Measurements from ENCODE around the gene ZC3H12C.

ZC3H12C gene

DNA sequence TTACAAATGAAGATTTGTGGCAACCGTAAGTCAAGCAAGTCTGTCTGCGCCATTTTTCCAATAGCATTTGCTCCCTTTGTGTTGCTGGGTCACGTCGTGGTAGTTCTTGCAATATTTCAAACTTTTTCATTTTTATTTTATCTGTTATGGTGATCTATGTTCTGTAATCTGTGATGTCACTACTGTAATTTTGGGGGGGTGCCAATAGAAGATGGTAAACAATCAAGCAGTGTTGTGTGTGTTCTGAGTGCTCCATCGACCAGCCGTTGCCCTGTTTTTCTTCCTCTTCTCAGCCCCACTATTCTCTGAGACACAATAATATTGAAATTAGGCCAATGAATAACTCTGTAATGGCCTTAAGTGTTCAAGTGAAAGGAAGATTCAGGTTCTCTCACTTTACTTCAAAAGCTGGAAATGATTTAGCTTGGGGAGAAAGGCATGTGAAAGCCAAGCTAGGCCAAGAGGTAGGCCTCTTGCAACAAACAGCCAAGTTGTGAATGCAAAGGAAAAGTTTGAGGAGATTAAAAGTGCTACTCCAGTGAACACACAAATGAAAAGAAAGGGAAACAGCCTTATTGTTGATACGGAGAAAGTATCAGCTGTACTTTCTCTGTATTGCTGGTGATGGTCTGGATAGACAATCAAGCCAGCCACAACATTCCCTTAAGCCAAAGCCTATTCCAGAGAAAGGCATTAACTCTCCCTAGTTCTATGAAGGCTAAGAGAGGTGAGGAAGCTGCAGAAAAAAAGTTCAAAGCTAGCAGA, 7.5 kb downstream of the ZC3H12C start:
- no peak for DNase-seq

DNA sequence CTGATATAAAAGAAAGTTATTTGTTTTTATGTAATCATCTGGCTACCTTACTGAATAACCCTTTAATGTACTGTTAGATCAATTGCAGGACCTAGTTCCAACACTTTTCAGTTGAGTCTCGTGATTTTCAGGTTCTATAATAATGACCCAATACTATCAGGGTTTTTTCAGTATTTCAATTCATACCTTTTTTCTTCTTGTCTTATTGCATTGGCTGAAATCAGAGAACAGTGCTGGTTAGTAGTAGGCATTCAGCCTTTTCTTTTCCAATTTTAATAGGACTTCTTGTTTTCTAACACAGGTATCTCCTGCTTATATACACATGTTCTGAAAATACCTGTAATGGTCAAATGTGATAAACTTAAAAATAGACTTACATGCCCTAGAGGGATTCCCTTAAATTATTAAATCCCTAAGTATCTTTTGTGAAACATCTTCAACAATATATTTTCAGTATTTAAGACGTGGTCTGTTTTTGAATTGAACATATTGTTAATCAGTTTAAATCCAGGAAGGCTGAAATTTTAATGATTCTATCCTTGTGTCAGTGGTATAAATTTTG, 13.6 kb downstream of the ZC3H12C start:
- DNase-seq: no peak

DNA sequence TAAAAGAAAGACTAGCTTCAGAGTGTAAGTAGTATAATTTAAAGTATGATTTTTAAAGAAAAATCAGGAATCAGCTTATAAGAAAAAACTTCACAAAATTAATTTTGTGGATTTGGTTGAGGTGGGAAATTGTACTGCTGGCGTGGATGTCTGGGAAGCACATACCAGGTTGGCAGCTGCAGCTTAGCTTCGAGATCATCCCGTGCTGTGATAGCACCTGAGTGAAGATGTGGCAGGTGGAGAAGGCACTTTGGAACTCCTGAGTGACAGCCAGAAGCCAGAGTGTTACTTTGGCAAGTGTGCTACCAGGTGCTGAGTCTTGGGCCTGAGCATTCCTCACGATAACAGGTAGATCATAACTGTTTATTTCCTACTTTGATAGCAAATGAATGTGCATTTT, 17.7 kb downstream of the ZC3H12C start:
- no peak for DNase-seq

DNA sequence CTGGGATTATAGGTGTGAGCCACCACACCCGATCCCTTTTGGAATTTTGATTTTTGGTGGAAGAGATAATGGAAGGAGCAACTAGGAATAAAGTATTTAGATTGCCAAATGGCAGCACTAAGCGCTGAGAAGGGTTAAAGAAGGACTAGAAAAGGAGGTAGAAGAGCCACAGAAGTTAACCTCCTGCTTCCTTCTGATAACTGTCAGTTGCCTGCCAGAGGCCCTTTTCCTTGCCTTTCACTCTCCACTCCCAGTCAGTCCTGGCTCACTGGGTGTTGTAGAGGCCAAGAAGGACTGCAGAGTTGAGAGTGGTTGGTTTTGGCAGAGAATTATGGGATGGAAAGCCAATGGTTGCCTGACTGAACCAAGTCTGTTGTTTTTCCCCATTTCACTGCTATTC, 19.3 kb downstream of the ZC3H12C start:
- no peak for DNase-seq

DNA sequence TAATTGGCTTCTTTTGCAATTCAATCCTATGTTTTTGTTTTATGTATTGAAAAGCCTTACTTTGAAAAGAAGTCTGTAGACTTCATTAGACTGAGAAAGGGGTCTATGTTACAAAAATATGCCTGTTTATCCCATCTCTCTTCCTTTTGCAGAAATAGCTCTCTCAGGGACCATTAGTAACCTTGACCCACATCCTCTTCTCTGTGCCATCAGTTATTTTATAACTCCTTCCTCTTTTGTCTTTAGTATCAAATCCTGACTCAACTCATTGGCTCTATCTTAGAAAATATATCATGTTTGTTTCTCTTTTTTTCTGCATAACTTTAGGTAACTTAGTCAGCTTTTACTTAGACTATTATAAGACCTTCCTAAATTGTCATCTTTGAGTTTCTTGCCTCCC, 20.3 kb downstream of the ZC3H12C start:
- no peak for DNase-seq

DNA sequence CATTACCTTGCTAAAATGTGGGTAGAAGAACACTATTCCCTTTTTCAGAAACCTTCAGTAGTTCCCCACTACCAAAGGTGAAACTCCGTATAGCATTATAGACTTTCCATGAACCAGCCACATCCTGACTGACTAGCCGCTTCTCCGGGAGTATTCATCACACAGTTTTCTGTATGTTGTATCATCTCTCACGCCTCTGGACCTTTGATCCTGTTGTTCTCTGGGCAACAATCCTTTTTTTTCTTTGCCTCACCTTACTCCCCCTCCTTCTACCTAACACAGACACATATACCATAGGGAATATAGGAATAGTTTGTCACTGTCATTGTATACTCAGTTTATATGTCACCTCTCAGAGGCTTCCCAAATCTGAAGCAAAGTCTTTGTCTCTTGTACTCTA, 20.8 kb downstream of the ZC3H12C start:
- DNase-seq: no peak

DNA sequence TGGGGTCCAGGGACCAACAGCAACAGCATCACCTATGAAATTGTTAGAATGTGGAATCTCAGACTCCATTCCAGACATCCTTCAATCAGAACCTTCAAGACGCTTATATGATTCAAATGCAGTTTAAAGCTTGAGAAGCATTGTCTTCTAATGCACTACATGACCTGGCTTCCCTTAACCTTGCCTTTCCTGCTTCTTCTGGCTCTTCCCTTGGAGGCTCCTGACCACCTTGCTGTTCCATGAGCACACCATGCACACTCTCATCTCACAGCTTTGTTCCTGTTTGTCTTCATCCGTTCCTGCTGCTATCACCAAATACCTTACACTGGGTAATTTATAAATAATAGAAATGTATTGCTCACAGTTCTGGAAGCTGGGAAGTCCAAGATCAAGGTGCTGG, 26.1 kb downstream of the ZC3H12C start:
- DNase-seq: no peak

DNA sequence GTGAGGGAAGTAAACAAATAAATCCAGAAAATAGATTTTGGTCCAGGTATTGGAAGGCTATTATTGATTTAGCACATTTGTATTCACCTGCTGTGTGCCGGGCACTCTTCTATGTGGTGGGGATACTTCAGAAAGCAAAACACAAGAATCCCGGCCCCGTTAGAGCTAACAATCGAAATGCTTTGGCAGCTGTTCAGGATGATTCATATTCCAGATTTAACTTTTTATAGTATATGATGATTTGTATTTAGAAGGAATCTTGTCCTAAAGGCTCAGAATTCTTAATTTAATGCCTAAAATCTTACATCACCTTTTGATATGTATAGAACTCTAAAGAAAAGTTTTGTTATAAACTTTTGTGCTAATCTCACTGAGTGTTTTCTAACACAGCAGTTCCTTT, 28.0 kb downstream of the ZC3H12C start:
- DNase-seq: no peak

DNA sequence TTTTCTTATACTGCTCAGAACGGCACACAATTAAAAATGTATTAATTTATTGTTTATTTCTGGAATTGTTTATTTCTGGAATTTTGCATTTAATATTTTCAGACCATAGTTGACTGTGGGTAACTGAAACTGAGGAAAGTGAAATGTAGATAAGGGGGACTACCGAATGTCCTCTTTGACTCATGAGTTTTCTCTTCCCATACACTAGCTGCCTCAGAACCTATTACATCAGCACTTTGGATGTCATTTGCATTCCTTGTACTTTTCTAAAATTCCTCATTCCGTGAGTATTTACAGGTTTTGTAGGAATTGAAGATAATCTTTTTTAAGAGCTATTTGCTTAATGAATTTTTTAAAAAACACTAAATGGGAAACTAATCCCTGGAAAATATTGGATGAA, 29.8 kb downstream of the ZC3H12C start:
- no peak for DNase-seq

DNA sequence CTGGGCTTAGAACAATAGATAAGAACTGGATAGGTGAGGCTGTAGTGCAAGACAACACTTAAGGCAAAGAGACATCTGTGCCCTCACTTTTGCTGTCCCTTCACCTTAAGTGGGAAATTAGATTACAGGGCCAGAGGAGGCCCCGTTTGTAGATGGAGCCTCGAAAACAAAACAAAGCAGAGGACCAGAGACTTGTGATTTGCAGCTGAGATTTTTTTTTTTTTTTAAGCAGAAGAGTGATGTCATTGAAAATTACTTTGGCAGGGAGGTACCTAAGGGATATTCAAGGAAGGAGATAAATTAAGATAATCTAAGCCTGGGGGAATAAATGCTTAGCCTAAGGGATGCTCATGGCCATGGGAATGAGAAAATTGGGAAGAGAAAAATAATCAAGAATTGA, 31.4 kb downstream of the ZC3H12C start:
- no peak for DNase-seq

DNA sequence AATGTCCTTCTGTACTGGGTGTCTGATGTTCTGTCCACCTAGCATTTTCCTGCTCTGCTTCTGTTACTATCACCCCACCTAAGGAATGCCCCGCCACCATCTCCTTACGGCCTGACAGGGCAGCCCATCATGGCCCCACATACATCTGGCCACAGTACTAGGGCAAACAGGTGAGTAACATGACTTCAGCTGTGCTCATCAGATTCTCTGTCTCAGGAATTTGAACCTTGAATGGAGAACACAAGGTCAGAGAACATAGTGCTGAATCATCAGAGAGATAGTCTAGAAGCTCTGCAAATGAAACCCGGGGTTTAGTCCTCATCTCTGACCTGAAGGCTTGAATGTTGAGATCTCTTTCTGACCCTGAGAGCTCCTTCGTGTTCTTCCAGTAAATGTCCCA, 32.4 kb downstream of the ZC3H12C start:
- DNase-seq: no peak

DNA sequence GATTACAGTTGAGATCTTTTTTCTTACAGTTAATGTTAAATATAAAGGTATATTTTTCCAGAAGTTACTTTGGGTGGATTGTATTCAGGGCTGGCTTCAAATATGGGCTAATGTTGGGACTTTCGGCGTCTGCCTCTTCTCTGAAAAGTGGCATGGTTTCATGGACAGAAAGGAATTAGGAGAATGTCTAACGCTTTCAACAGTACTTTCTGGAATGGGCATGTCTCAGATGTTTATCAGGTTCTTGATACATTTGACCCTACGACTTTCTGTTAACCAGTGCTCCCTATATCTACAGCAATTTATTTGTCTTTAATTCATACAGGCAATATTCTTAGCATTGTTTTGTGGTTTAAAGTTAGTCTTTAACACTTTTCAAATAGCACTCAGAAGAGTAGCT, 33.7 kb downstream of the ZC3H12C start:
- DNase-seq: no peak

DNA sequence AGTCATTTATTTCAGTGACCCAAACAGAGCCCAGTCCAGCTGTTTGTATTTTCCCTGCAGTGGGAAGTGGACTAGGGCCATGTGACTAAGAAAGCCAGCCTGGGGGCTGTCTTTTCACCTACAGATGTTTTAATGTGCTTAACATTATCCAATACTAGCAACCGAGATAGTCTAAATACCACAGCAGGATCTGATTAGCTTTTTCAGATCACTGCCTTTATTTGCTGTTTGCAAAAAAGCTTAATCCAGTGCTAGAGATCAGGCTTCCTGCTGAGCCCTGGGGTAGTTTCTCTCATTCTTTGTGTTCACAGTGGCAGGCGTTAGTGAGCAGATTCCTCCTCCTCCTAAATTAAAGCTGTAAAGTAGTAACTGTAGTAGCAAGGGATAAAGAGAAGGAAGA, 35.0 kb downstream of the ZC3H12C start:
- no peak for DNase-seq

DNA sequence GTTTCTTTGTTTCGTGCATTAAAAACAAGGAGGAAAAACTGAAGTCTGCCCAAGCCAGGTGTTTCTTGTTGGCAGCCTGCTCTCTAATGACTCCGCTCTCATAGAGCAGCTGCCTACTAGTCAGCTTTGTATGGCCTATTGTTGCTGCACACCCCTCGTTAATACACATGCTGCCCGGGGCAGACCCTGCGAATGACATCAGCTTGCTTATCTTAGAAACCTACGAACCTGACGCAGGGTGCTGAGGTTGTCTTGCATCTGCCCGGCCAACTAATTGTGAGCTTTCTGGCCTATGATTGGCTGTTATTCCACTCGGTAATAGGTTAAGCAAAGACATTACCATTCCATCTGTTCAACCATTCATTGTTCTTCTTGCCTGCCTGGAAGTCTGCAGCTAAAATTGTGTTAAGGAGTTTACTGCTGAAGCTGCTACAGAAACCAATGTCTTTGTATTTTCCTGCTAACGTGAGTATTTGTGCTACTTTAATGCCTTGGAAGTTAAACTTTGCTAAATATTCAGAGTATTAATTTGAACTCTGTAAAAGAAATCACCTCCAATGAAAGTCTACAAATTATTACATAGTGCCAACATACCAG, 37.5 kb downstream of the ZC3H12C start:
- DNase-seq: no peak

DNA sequence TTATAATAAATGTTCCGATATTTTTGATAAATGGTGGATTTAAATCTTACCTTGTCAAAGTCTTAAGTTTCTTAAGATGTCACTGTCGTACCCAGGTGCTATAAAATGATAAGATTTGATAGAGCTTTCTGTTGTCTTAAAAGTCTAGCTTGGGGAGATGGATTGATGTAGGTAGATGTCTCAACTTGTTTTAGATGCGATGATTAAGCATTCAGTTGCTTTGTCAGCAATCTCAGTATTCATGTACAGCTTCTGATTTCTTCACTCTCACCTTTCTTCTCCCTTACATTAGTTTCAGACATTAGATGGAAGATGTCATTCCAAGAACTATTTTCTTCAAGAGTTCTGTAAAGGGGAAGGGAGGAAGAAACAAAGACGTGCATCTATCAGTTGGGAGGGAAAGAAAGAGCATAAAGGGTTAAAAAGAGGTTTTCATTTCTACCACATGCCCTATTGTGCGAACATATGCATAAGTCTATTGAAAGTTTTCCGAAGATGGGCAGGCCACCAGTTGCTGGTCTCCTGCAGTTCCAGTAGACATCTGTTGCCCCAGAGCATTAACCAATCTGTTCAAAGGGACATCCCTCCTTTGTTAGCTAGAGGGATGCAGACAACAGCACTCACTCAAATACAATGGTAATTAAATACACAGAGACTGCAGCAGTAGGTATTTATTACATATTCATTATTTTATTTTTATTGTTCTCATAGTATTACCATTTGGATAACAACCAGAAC, 38.4 kb downstream of the ZC3H12C start:
- no peak for DNase-seq

DNA sequence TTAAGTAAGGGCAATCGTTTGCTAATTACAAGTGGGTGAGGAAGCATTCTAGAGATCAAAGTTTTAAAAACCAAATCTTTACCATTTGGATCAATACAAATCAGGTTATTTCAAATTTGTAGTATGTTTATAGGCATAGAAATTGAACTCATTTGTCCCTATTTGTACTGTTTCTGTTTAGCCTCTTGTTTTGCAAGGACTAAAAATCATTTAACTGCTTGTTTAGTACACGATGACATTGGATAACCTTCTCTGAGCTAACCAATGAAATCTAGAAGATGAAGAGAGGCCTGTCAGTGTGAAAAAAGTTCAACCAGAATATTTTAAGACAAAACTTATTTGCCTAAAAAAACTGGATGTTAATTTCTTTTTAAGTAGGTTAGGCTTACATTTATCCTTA, 40.0 kb downstream of the ZC3H12C start:
- DNase-seq: no peak

DNA sequence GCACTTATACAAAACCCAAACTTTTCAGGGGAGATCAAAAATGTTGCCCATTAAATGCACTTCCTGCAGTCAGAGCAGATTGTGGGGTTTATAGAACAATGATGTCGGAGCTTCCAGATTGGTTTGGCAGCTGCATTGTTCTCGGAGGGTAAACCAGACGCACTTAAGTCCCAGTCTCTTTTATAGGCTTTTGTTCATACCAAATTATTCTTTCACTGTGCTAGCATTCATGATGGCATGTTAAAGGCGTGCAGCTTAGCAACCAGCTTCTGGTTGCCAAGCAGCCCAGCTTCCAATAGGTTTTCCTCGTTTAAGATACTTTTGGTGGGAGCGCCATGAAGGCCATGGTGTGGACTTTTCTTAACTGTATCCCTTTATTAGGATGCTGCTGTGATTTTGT, 40.9 kb downstream of the ZC3H12C start:
- no peak for DNase-seq

DNA sequence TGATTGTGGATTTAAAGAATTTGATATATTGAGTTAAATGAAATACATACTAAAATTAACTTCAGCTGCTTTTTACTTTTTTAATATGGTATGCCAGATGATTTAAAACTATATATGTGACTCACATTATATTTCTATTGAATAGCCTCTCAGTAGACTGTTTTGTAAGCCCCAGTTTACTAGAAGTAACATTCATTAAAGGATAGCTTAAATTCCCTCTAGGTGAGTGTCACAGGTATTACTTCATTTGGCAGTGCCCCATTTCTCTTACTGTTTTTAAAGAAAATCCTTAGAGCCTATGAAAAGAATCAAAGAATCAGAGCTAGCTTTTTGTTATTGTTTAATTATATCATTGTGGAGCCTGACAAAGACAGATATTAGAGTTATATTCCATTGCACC, 48.6 kb downstream of the ZC3H12C start:
- no peak for DNase-seq

DNA sequence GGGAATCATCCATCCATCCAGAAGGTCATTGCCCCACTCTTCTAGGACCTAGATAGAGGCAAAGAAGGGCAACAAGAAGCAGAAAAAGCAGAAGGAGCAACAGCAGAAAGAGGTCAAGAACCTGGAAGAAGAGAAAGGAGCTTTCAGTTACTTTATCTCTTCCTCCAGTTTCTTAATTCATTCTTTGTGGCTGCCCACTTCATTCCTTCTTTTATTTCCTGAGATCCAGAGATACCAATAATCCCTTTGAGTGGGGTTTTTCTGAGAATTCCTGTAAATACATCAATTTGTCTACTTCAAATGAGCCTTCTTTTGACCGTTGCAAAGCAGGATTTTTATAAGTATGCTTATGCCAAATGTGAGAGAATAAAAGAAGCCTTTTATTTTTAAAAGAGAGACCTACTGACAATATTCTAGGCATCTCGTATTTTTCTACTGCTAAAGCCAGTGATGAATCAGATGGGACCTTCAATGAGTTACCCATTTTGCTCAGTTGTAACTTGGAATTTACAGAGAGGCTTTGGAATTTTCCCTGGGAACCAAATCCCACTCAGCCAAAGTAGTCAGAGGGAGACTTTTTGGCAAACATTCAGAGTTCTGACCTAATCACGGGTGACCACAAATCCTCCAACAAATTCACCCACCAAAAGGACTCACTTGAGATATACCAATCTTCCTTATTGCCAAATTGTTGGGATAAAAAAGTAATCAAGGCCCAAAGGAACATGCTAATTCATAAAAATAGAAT, 54.9 kb downstream of the ZC3H12C start:
- no peak for DNase-seq

DNA sequence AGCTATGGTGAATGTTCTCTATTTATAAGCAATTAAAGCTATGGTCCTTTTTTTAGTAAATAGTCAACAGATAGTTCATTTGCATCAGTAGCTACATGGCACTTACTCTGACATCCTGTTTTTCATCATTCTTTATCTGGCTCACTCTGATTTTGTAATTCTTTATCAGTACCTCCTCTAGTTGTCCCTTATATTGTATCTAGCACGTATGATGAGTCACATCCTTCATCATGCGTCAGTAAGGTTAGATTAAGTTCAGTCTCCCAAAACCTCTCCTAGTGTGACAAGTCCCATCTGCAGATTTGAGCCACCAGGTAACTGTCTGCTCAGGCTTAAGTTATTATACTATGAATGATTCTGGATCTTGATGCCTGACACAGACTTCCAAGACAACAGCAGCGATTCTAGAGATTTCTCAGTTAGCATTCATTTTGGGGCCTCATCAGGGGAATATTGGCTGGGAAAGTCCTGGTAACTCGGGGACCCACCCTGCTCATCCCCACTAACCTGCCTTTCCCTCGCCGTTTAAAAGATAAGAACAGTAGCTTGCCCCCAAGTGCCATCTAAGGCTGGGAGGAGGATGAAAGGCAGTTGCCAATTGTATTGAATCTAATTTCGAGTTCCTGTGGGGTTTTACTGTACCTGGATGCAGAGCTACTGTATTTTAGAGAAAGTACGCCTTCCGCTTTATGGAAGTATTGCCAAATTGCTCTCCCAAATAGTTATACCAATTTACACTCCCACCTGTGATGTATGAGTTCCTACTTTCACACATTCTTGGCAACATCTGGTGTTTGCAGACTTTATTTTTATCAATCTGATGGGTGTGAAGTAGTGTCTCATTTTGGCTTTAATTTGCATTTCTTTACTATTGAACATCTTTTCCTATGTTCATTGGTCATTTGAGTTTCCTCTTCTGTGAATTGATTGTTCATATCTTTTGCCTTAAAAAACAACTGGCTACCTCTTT, 55.9 kb downstream of the ZC3H12C start:
- DNase-seq: no peak

DNA sequence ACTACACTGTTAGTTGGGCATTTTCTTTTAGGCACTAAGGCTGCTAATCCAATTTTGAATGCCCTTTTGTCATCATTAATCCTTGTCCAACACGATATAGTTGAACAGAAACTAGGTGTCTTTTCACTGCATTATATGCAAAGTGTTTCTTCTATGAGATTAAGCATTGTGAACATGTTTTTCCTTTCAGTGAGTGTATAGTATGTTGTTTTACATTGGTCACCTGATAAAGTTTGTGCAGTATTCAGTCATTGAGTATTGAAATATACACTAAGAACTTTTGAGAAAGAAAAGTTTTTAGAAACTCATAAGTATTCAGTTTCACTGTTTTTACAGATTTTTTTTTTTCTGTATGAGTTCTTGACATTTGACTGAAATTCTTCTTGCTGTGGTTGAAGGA, 59.0 kb downstream of the ZC3H12C start:
- DNase-seq: no peak

DNA sequence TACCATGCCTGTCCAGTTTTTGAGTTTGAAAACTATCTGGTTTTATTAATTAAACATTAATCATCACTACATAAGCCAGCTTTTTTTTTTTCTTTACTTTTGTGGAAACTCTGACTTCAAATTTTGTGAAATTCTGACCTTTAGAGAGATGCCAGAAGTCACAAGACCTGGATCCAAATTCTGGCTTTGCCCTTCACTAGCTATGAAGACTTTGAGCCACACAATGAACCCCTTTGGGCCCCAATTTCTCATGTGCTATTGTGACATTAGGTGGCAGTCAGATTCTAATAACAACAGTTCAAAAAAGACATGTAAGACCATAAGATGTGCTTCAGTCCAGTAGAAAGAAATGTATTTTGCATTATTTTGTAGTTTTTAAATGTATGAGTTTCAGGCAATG, 60.3 kb downstream of the ZC3H12C start:
- no peak for DNase-seq

Data from RPMI8226 (cell line).